IMR-90 (cell line): ENCODE measurements around the gene APLN. TPM values are rescaled to one million over a fixed set of nuclear protein-coding genes. Genes with fewer than 3 reads are reported as not detected.

Source experiments
- ATAC-seq: fragments of 200-7000 bp; cut with Tn5 transposase; 2 replicates; pipeline ENCODE4 v1.9.1; 2020; ENCODE audit warnings: low read depth, mild to moderate bottlenecking, moderate library complexity
- BruUV-seq: library from RNA; stranded (reverse); fragments of 400-500 nt; replicated peaks from 2 replicates; lab custom pipeline; 2021; lab: Mats Ljungman, UMichigan
- CTCF ChIA-PET: fragments of 300-600 bp; formaldehyde crosslinking; extraction: SDS; loops from one replicate; lab custom pipeline; 2021; ENCODE audit warnings: antibody characterized with exemption; lab: Yijun Ruan, JAX
- POLR2A ChIA-PET: fragments of 300-600 bp; sonication (Branson Sonifier 250); formaldehyde crosslinking; loops from one replicate; lab custom pipeline; 2022; ENCODE audit warnings: antibody characterized with exemption; ENCODE audit not compliant: unreplicated experiment; lab: Charles Lee
- DNase-seq: peaks from one replicate; pipeline ENCODE4 v3.0.0; 2013
- H2AFZ ChIP-seq: replicated peaks from 2 replicates; pipeline ENCODE3; 2013; ENCODE audit warnings: low read length, mild to moderate bottlenecking; ENCODE audit not compliant: poor library complexity
- H2AK5ac ChIP-seq: 2 replicates; pipeline ENCODE4 v1.6.1; 2013; ENCODE audit warnings: low read depth, low read length, inconsistent platforms
- H2AK9ac ChIP-seq: replicated peaks from 2 replicates; pipeline ENCODE3; 2013; ENCODE audit warnings: mild to moderate bottlenecking, low read depth, low read length, moderate library complexity; ENCODE audit not compliant: poor library complexity
- H2BK120ac ChIP-seq: 2 replicates; pipeline ENCODE4 v1.6.1; 2013; ENCODE audit warnings: low read depth, low read length, inconsistent platforms
- H2BK15ac ChIP-seq: 3 replicates; pipeline ENCODE4 v1.6.1; 2013; ENCODE audit warnings: low read depth, low read length, inconsistent platforms
- H2BK20ac ChIP-seq: 2 replicates; pipeline ENCODE4 v1.6.1; 2013; ENCODE audit warnings: low read depth, mild to moderate bottlenecking, inconsistent platforms, low read length, moderate library complexity
- H2BK5ac ChIP-seq: 2 replicates; pipeline ENCODE4 v1.6.1; 2013; ENCODE audit warnings: mild to moderate bottlenecking, low read depth, low read length, inconsistent platforms; ENCODE audit not compliant: poor library complexity, severe bottlenecking
- H3K14ac ChIP-seq: replicated peaks from 2 replicates; pipeline ENCODE4 v1.6.1; 2013; ENCODE audit warnings: low read depth, low read length, inconsistent platforms
- H3K18ac ChIP-seq: 2 replicates; pipeline ENCODE4 v1.6.1; 2013; ENCODE audit warnings: low read depth, low read length, control low read depth
- H3K23ac ChIP-seq: 2 replicates; pipeline ENCODE4 v1.6.1; 2013; ENCODE audit warnings: low read depth, low read length, inconsistent platforms
- H3K27ac ChIP-seq: 2 replicates; pipeline ENCODE4 v1.5.1; 2013; ENCODE audit warnings: mild to moderate bottlenecking, control low read depth, low read length; ENCODE audit not compliant: insufficient read depth
- H3K27me3 ChIP-seq: 2 replicates; pipeline ENCODE4 v1.6.1; 2013; ENCODE audit warnings: low read length; ENCODE audit not compliant: control insufficient read depth, insufficient read depth
- H3K36me3 ChIP-seq: 2 replicates; pipeline ENCODE4 v1.6.1; 2013; ENCODE audit warnings: low read length, mixed read lengths; ENCODE audit not compliant: control insufficient read depth, insufficient read depth
- H3K4ac ChIP-seq: 2 replicates; pipeline ENCODE4 v1.6.1; 2013; ENCODE audit warnings: low read depth, low read length, inconsistent platforms
- H3K4me1 ChIP-seq: 2 replicates; pipeline ENCODE4 v1.6.1; 2013; ENCODE audit warnings: low read length, mixed read lengths; ENCODE audit not compliant: control insufficient read depth, insufficient read depth
- H3K4me2 ChIP-seq: 2 replicates; pipeline ENCODE4 v1.6.1; 2013; ENCODE audit warnings: low read depth, mild to moderate bottlenecking, control low read depth, low read length, moderate library complexity
- H3K4me3 ChIP-seq: 2 replicates; pipeline ENCODE4 v1.5.1; 2013; ENCODE audit warnings: low read depth, mild to moderate bottlenecking, control low read depth, low read length, moderate library complexity; ENCODE audit not compliant: insufficient read depth
- H3K56ac ChIP-seq: 2 replicates; pipeline ENCODE4 v1.6.1; 2013; ENCODE audit warnings: low read length, inconsistent platforms; ENCODE audit not compliant: insufficient read depth; ENCODE audit errors: extremely low read depth
- H3K79me1 ChIP-seq, 2 experiments: 2 replicates each; pipeline ENCODE4 v1.6.1; 2013; ENCODE audit warnings: low read length in 2 of 2, inconsistent platforms in 1 of 2, low read depth in 1 of 2
- H3K9ac ChIP-seq: 2 replicates; pipeline ENCODE4 v1.6.1; 2013; ENCODE audit warnings: low read depth, low read length, control low read depth
- H3K9me1 ChIP-seq: 2 replicates; pipeline ENCODE4 v1.6.1; 2013; ENCODE audit warnings: low read length, inconsistent platforms; ENCODE audit not compliant: insufficient read depth
- H3K9me3 ChIP-seq: 2 replicates; pipeline ENCODE4 v1.6.1; 2013; ENCODE audit warnings: low read length; ENCODE audit not compliant: control insufficient read depth, insufficient read depth
- H4K20me1 ChIP-seq: 2 replicates; pipeline ENCODE4 v1.6.1; 2013; ENCODE audit warnings: low read length, inconsistent platforms; ENCODE audit not compliant: insufficient read depth
- H4K5ac ChIP-seq: 2 replicates; pipeline ENCODE4 v1.6.1; 2013; ENCODE audit warnings: mild to moderate bottlenecking, low read depth, low read length, control low read depth
- H4K8ac ChIP-seq, 2 experiments: 2 replicates each; pipeline ENCODE4 v1.6.1; 2013; ENCODE audit warnings: low read depth in 2 of 2, low read length in 2 of 2, control low read depth in 1 of 2, inconsistent platforms in 1 of 2
- H4K91ac ChIP-seq: 2 replicates; pipeline ENCODE4 v1.6.1; 2013; ENCODE audit warnings: low read depth, low read length, inconsistent platforms; ENCODE audit not compliant: insufficient read depth
- CHD1 ChIP-seq: IDR thresholded peaks from 2 replicates; pipeline ENCODE4 v1.6.1; 2012; ENCODE audit warnings: low read depth, low read length, improper control_type of control experiment
- CTCF ChIP-seq: conservative IDR thresholded peaks from 2 replicates; pipeline ENCODE4 v1.5.1; 2012; ENCODE audit warnings: mild to moderate bottlenecking, low read depth, low read length, improper control_type of control experiment
- NFE2L2 ChIP-seq: fragments of 150-350 bp; IDR thresholded peaks from 2 replicates; pipeline ENCODE4 v1.6.1; 2016; ENCODE audit warnings: low read depth, mild to moderate bottlenecking, low read length
- POLR2A ChIP-seq: IDR thresholded peaks from 2 replicates; pipeline ENCODE4 v1.6.1; 2012; ENCODE audit warnings: mild to moderate bottlenecking, low read depth, low read length
- RAD21 ChIP-seq: IDR thresholded peaks from 2 replicates; pipeline ENCODE4 v1.6.1; 2012; ENCODE audit warnings: low read length, improper control_type of control experiment
- RCOR1 ChIP-seq: IDR thresholded peaks from 2 replicates; pipeline ENCODE4 v1.6.1; 2012; ENCODE audit warnings: mild to moderate bottlenecking, low read length, improper control_type of control experiment; ENCODE audit not compliant: insufficient replicate concordance
- USF2 ChIP-seq: fragments of 150-350 bp; IDR thresholded peaks from 2 replicates; pipeline ENCODE4 v1.6.1; 2017; ENCODE audit warnings: mild to moderate bottlenecking, antibody characterized with exemption, low read length, low read depth
- WGBS, 2 experiments: methylation state at CpG; one replicate each; pipeline versions ENCODE4 v1.1.5 to v1.1.7; 2013; ENCODE audit warnings: missing lambda C conversion rate in 2 of 2; ENCODE audit not compliant: insufficient read length in 1 of 2; ENCODE audit errors: extremely low coverage in 2 of 2; 5-methylcytosine and 5-hydroxymethylcytosine counted together
- dilution Hi-C: fragments of 300-500 bp; cut with HindIII; formaldehyde crosslinking; loops from one replicate; pipeline ENCODE4 v1.14.3; 2018; ENCODE audit warnings: low sequenced_read_pairs; ENCODE audit not compliant: unreplicated experiment
- in situ Hi-C: fragments of 300-500 bp; cut with MboI; formaldehyde crosslinking; loops from 3 replicates; pipeline ENCODE4 v1.14.3; 2019; ENCODE audit warnings: low sequenced_read_pairs, inconsistent platforms, mixed read lengths
- intact Hi-C: fragments of 100-400 bp; cut with micrococcal nuclease; formaldehyde crosslinking; loops from 2 replicates; pipeline ENCODE4 v1.10.0; 2022
- polyA plus RNA-seq, 3 experiments: library from polyadenylated mRNA; depleted of rRNA; stranded (reverse); fragments of >200 nt; gene quantifications; 2 replicates each; pipeline ENCODE4 v1.2.3, GENCODE V29; 2012; ENCODE audit warnings: low replicate concordance in 1 of 3
- total RNA-seq: library from RNA; depleted of rRNA; stranded (reverse); fragments of >200 nt; gene quantifications from 2 replicates; pipeline ENCODE4 v1.2.3, GENCODE V29; 2012
- TF ChIP-seq, protein P1 (sequence below): fragments of 150-350 bp; IDR thresholded peaks from 2 replicates; pipeline ENCODE4 v1.6.1; 2016; ENCODE audit warnings: low read depth, mild to moderate bottlenecking, low read length, moderate library complexity, borderline replicate concordance

The APLN gene
- total and polyA plus RNA-seq, 2 of the 4 experiments (the other 2 are of a cell fraction) = 0.18 to 0.72 TPM

DNA sequence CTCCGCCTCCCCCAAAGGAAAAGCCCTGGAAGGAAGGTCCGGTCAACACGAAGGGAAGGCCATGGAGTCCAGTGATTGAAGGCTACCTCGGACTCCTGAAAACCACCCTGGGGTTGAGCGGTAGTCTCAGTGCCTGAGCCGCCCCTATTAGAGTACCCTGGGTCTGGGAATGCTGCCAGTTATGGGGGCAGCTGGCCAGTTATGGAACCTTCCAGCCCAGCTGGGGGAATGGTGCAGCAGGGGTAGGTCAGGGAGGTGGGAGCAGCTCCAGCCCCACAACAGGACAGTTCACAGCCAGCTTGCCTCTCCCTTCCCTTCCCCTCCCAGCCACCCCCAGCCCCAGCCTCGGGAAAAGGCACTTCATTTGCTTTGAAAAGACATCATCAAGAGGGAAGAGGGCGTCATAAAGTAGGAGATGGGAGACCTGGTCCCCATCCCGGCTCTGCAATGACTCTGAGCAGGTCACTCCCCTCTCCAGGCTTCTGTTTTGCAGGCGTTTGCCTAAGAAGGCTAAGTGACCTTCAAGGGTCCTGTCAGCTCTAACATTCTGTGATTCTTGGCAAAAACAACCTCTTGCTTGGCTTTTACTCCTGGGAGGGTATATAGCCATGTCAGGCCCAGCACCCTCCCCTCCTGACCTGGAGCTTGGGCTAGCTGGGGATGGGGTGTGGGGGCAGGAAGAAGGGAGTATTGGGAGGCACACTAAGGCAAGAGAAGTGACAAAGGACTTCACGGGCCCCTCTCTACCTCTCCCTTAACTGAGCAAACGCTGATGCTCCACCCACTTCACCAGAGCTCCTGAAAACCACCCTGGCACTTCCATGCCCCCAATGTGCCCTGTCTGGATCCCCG, 8.0 kb downstream of the APLN start:
- no peak overlapping the region for H4K91ac ChIP-seq
- in situ Hi-C loops = no loop called here
- no peak overlapping the region for H3K4me2 ChIP-seq
- no peak overlapping the region for H2AK9ac ChIP-seq
- no peak overlapping the region for H2BK15ac ChIP-seq
- TF ChIP-seq RAD21 = no peak
- TF ChIP-seq USF2 = no peak
- no peak for TF ChIP-seq POLR2A
- TF ChIP-seq RCOR1 = no peak
- TF ChIP-seq CTCF = no peak
- TF ChIP-seq, protein P1, sequence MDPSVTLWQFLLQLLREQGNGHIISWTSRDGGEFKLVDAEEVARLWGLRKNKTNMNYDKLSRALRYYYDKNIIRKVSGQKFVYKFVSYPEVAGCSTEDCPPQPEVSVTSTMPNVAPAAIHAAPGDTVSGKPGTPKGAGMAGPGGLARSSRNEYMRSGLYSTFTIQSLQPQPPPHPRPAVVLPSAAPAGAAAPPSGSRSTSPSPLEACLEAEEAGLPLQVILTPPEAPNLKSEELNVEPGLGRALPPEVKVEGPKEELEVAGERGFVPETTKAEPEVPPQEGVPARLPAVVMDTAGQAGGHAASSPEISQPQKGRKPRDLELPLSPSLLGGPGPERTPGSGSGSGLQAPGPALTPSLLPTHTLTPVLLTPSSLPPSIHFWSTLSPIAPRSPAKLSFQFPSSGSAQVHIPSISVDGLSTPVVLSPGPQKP = no peak
- no peak for TF ChIP-seq NFE2L2
- TF ChIP-seq CHD1 = no peak
- H3K9ac ChIP-seq = no peak overlapping the region
- intact Hi-C loops = no loop called here
- no peak overlapping the region for H2BK20ac ChIP-seq
- no peak for DNase-seq
- H3K4me1 ChIP-seq = no peaks in the 10 kb centered on the region
- ChIA-PET CTCF (interaction anchor here (1.3 kb wide), 1 partner anchor 9 kb away, joined by 3 read pairs; no protein-coding TSS in a partner anchor), POLR2A (no interaction called here)
- no peaks in the 10 kb centered on the region for H4K20me1 ChIP-seq
- 68% methylated on average over 4 of the region's 13 CpGs; no CpG with 5 or more reads in 1 of the 2 experiments for WGBS, 2 experiments
- H2AK5ac ChIP-seq = no peak overlapping the region
- H3K27ac ChIP-seq = no peak overlapping the region
- ATAC-seq = no peak
- H3K9me1 ChIP-seq = no peaks in the 10 kb centered on the region
- peaks cover under 1% of the 10 kb centered on the region; the same call in 1 of the 2 replicates for H3K9me3 ChIP-seq
- no peak overlapping the region for H3K14ac ChIP-seq
- no peaks in the 10 kb centered on the region for H3K79me1 ChIP-seq
- H3K56ac ChIP-seq = no peak overlapping the region
- H3K27me3 ChIP-seq = peaks cover 11% of the 10 kb centered on the region; the same call in 1 of the 2 replicates
- no TSS peak for BruUV-seq
- H3K4me3 ChIP-seq = no peak overlapping the region
- H4K8ac ChIP-seq = no peak overlapping the region
- no peak overlapping the region for H2BK5ac ChIP-seq
- no peaks in the 10 kb centered on the region for H3K36me3 ChIP-seq
- dilution Hi-C loops = no loop called here
- H3K4ac ChIP-seq = no peak overlapping the region
- no peak overlapping the region for H2BK120ac ChIP-seq
- no peak overlapping the region for H2AFZ ChIP-seq
- no peak overlapping the region for H3K18ac ChIP-seq
- H3K23ac ChIP-seq = no peak overlapping the region
- no peak overlapping the region for H4K5ac ChIP-seq
